Measurements from ENCODE around the gene DICER1.

Gene DICER1

GRCh38 chr14:95054346-95055280 is 102.7 kb downstream of the DICER1 start:
- no peak for DNase-seq

DNA sequence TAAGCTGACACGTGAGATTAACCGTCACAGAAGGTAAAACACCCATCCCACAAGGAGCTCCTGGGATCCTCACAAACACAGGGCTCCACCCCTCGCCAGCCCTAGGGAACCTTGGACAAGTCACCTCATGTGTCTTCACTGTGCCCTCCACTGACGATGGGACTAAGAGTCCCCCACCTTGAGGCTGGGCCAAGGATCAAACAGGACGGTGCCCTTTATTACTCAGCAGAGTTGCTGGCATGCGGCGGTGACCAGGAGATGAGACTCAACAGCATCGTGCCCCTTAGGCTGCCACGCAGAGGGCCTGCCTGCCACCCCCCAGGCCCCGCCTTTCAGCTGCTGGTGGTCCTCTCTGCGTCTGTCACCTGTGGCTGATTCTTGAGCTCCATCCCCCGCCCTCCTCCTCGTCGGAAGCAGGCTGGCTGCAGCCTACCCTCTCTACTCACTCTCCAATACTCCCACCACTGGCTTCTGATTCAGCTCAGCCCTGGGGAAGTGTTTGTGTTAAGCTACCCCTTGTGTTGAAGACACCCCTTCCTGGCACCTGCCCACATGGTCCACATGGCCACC is 105.2 kb downstream of the DICER1 start:
- no peak for DNase-seq

DNA sequence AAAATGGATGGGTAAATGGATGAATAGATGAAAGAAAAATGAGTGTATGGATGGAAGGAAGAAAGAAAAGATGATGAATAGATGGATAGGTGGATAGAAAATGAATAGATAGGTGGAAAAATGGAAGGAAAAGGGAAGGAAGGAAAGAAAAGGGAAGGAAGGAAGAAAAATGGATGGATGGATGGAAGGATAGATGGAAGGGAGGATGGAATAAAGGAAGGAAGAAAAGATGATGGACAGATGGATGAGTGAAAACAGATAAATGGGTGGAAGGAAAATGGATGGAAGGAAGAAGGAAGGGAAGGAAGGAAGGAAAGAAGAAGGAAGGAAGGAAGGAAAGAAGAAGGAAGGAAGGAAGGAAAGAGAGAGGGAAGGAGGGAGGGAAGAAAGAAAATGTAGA is 107.4 kb downstream of the DICER1 start:
- DNase-seq, result no peak

GRCh38 chr14:95048771-95049312 is 108.5 kb downstream of the DICER1 start:
- DNase-seq, result no peak

DNA sequence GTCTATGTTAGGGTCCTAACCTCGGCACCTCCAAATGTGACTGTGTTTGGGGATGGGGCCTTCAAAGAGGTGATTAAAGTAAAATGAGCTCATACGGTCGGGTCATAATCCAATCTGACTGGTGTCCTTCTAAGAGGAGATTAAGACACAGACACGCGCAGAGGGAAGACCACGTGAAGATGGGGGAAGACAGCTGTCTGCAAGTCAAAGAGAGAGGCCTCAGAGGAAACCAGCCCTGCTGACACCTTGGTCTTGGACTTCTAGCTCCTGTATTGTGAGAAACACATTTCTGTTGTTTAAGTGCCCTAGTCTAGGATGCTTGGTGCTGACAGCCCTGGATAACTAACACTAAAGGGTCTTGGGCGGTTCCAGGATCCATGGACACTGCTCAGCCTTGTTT is 109.6 kb downstream of the DICER1 start:
- DNase-seq, result no peak

- DNase-seq, result no peak
These were observed 110.3 kb downstream of the DICER1 start for GRCh38 chr14:95046711-95047681.

GRCh38 chr14:95045836-95046430 is 111.4 kb downstream of the DICER1 start:
- DNase-seq, result no peak

- DNase-seq, result no peak
These were observed 112.1 kb downstream of the DICER1 start for GRCh38 chr14:95045106-95045701.

- DNase-seq, result no peak
These were observed 112.7 kb downstream of the DICER1 start for GRCh38 chr14:95044463-95045105.

DNA sequence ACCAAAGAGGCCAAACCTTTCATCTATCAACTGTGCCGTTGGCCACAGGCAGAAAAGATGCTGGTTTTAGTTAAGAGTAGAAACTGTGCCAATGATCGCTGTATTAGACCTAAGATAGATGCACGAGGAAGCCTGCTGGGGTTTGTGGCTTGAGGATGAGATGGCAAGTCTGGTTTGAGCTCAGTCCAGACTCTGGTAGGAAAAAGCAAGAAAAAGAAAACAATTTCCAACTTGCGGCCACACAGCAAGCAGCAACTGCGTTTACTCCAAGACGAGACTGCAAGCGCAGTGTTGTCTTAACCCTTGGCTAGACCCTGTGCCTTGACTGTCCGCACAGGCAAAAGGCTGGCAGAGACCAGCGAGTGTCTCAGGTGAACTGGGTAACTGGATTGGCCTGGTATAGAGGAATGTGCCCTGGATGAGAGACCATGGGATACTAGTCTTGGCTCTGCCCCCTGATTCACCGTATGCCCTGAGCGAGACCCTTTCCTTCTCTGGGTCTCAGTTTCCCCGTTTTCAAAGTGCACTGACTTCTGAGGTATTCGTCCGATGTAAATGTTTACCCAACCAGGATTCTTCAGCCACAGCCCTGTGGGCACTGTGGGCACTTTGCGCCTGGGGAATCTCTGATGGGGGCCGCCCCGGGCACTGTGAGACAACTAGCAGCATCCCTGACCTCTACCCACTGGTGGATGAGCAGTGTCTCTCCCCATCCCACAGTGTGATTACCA is 113.4 kb downstream of the DICER1 start:
- DNase-seq, result no peak

DNA sequence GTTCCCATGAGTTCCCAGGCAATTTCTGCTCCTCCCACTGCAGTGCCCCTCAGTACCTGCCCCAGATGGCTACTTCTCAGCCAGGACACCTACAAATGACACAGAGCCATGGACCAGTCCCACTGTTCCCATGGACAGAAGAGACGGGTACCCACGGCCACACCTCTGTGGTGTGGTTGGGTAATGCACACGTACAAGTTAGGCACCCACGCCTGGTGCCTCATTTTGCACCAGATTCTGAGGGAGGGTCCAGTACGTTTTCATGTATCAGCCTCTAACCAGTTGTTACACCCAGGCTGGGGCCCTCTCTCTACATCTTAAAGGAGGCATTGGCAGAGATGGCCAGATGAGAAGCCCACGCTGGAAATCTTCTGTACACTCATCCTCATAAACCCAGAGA is 114.0 kb downstream of the DICER1 start:
- DNase-seq, result no peak

- no peak for DNase-seq
These were observed 115.8 kb downstream of the DICER1 start for GRCh38 chr14:95041477-95042020.

DNA sequence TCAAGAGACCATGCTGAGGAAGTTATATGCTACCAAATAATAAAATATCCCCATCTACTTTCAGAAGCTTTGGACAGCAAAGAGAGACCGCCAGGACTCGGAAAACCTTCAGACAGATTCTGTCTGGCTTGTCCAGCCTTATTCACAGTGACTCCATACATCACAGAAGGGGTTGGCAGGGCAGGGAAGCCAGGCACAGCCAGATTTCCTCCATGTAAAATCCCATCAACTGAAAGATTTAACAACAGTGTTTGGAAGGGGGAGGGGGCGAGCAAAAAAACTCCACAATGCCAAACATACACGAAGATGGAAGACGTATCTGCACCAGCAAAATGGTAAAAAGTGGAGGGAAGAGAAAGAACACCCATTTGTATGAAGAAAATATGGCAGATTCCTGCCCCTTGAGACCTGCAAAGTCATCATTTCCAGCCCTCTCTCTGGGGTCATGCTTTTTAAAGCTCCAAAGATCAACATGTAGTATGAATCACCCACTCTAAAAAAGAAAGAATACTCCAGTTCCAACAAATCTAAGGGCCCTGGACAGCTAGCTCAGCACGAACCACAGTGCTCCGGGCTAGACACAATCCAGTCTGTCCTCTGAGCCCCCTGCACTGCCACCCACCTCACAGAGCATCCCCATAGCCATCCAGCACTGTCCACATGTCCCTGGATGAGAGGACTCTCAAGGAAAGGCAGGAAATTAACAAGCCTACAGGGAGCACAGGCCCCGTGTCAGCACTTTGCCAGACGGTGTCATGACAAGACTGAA is 116.4 kb downstream of the DICER1 start:
- no peak for DNase-seq

DNA sequence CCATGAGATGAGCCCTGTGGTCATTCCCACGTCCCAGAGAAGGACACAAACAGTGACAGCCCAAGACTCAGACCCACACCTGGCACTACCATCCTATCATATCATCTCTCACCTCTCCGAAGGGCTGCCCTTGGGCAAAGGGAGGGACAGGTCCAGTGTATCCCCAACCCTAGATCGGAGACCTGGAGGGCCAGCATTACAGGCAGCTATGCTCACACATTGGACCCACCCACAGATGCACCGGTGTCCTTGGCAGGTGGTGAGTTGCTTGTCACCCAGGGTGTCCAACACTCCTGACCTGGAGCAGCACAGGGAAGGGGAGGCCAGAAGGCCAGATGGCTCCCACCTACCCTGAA is 117.4 kb downstream of the DICER1 start:
- no peak for DNase-seq

DNA sequence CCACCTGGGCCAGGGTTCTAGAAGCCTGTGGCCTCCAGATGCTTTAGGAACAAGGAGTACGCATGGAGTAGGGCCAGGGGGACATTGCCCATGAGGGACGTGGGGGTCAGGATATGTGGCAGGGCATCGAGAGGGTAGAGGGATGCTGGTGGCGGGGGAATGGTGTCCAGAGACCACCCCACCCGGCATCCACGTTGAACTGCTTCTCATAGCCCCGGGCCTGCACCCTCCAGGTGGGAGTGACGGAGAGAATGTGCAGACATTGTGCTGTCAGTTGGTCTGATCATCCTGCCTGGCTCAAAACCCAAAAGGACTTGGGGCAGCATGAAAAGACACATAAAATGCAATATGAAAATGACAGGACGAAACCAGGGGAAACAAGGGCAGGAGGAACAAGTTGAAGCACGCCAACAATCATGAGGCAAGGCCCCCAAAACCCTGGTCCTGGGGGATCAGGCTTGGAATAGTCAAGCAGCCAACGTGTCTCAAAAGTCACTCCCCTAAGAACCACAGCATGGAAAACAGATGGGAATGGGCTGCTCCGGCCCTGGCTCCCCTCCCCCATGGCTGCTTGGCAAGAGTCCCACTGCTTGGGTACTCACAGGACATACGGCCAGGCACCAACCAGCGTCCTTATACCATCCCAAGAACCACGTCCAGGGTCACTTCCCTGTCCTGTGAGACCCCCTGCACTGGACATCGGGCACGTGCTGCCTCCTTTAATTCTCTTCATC is 117.9 kb downstream of the DICER1 start:
- DNase-seq, result no peak

GRCh38 chr14:95038521-95039250 is 118.6 kb downstream of the DICER1 start:
- no peak for DNase-seq

DNA sequence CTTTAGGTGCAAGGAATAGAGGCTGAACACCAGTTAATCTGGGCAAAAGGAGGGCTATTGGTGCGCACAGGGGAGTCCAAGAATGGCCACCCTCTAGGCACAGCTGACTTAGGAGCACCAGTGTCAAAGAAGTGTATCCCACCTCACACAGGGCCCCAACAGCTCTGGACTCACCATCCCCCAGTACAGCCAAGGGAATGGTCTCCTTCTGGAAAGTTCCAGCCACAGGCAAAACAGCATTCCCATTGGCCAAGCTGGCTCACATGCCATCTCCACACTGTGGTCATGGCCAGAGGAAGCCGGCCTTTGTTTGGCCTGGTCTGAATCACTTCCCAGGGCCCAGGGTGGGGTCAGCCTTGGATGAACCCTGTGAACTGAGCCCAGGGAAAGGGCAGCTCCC is 120.1 kb downstream of the DICER1 start:
- no peak for DNase-seq

Measured in CD4-positive, alpha-beta T cell treated with Interferon alpha-2 for 1 hour (primary cell).